Fibroblast of gingiva (primary cell): ENCODE results near the gene BCL2L14.
A peak's percentile ranks its signal among the peaks of the same experiment; 100 is the strongest.

Experiments
- DNase-seq: peaks from one replicate; pipeline ENCODE4 v3.0.0-alpha.2; 2011; ENCODE audit warnings: low read depth

Gene BCL2L14

GRCh38 chr12:12054993-12055392 lies 15.7 kb upstream of the BCL2L14 start:
- DNase-seq = no peak

GRCh38 chr12:12056951-12057350 lies 13.8 kb upstream of the BCL2L14 start:
- DNase-seq = no peak

- DNase-seq = no peak
Observed at GRCh38 chr12:12064596-12064995, 6.1 kb upstream of the BCL2L14 start.

GRCh38 chr12:12068751-12069150 lies 2.0 kb upstream of the BCL2L14 start:
- DNase-seq = no peak

- DNase-seq = no peak
Observed at GRCh38 chr12:12069821-12070548, 754 bp upstream of the BCL2L14 start.

GRCh38 chr12:12072064-12072760 lies 1.5 kb downstream of the BCL2L14 start:
- no peak for DNase-seq

- DNase-seq = no peak
Observed at GRCh38 chr12:12079291-12079690, 8.6 kb downstream of the BCL2L14 start.

- DNase-seq = peak; percentile 36
Observed at GRCh38 chr12:12081836-12082497, 11.2 kb downstream of the BCL2L14 start.

- no peak for DNase-seq
Observed at GRCh38 chr12:12083688-12084087, 12.9 kb downstream of the BCL2L14 start.

GRCh38 chr12:12086362-12086761 lies 15.6 kb downstream of the BCL2L14 start:
- DNase-seq = no peak

GRCh38 chr12:12086973-12087692 lies 16.4 kb downstream of the BCL2L14 start:
- no peak for DNase-seq

GRCh38 chr12:12087693-12088034 lies 16.9 kb downstream of the BCL2L14 start:
- DNase-seq = no peak

- no peak for DNase-seq
Observed at GRCh38 chr12:12088147-12088546, 17.4 kb downstream of the BCL2L14 start.

GRCh38 chr12:12088761-12089160 lies 18.0 kb downstream of the BCL2L14 start:
- no peak for DNase-seq

- DNase-seq = no peak
Observed at GRCh38 chr12:12091071-12091470, 20.3 kb downstream of the BCL2L14 start.

GRCh38 chr12:12091977-12092663 lies 21.4 kb downstream of the BCL2L14 start:
- DNase-seq = no peak

GRCh38 chr12:12094481-12094880 lies 23.7 kb downstream of the BCL2L14 start:
- DNase-seq = no peak

GRCh38 chr12:12095021-12095420 lies 24.3 kb downstream of the BCL2L14 start:
- no peak for DNase-seq

- DNase-seq = no peak
Observed at GRCh38 chr12:12097891-12098690, 27.4 kb downstream of the BCL2L14 start.

- no peak for DNase-seq
Observed at GRCh38 chr12:12098691-12099015, 27.9 kb downstream of the BCL2L14 start.

GRCh38 chr12:12099102-12099501 lies 28.4 kb downstream of the BCL2L14 start:
- DNase-seq = no peak
